RWPE2 (cell line): ENCODE measurements around the gene ASCL5.

ENCODE experiments used
- ATAC-seq: fragments of 200-7000 bp; cut with Tn5 transposase; 3 replicates; pipeline ENCODE4 v1.9.1; 2021; ENCODE audit warnings: low read depth
- DNase-seq: peaks from one replicate; pipeline ENCODE4 v3.0.0-alpha.2; 2020; ENCODE audit warnings: low spot score
- H3K27ac ChIP-seq: fragments of 450-650 bp; 2 replicates; pipeline ENCODE4 v1.5.1; 2017; ENCODE audit warnings: mild to moderate bottlenecking; ENCODE audit not compliant: poor library complexity, severe bottlenecking
- H3K27me3 ChIP-seq: fragments of 250-450 bp; sonication (Bioruptor Pico); 2 replicates; pipeline ENCODE4 v1.5.1; 2021; ENCODE audit warnings: mild to moderate bottlenecking, moderate library complexity; ENCODE audit not compliant: insufficient read depth, poor library complexity, severe bottlenecking
- H3K36me3 ChIP-seq: fragments of 250-450 bp; sonication (Bioruptor Pico); 2 replicates; pipeline ENCODE4 v1.5.1; 2020; ENCODE audit warnings: low read depth, mild to moderate bottlenecking, moderate library complexity
- H3K4me1 ChIP-seq: fragments of 250-450 bp; sonication (Bioruptor Pico); 2 replicates; pipeline ENCODE4 v1.5.1; 2021; ENCODE audit warnings: mild to moderate bottlenecking, moderate library complexity; ENCODE audit not compliant: insufficient read depth, poor library complexity, severe bottlenecking
- H3K4me3 ChIP-seq: fragments of 250-450 bp; sonication (Bioruptor Pico); 2 replicates; pipeline ENCODE4 v1.5.1; 2021; ENCODE audit warnings: mild to moderate bottlenecking, moderate library complexity; ENCODE audit not compliant: severe bottlenecking
- H3K9me3 ChIP-seq: fragments of 250-450 bp; sonication (Bioruptor Pico); 2 replicates; pipeline ENCODE4 v1.5.1; 2021; ENCODE audit warnings: mild to moderate bottlenecking, moderate library complexity; ENCODE audit not compliant: severe bottlenecking
- TF ChIP-seq, protein P1 (sequence below): fragments of 450-650 bp; IDR thresholded peaks from one replicate; pipeline ENCODE4 v1.5.1; 2017; ENCODE audit warnings: mild to moderate bottlenecking, moderate library complexity; ENCODE audit not compliant: poor library complexity, severe bottlenecking

The ASCL5 gene

GRCh38 chr1:201072149-201072548, 54.8 kb downstream of the ASCL5 start:
- Histone ChIP-seq H3K36me3 (no peaks in the 10 kb centered on the region), H3K4me3 (no peak overlapping the region), H3K27me3 (no peaks in the 10 kb centered on the region), H3K9me3 (no peaks in the 10 kb centered on the region), H3K4me1 (no peaks in the 10 kb centered on the region), H3K27ac (no peak overlapping the region)
- no peak for DNase-seq
- TF ChIP-seq, protein P1, sequence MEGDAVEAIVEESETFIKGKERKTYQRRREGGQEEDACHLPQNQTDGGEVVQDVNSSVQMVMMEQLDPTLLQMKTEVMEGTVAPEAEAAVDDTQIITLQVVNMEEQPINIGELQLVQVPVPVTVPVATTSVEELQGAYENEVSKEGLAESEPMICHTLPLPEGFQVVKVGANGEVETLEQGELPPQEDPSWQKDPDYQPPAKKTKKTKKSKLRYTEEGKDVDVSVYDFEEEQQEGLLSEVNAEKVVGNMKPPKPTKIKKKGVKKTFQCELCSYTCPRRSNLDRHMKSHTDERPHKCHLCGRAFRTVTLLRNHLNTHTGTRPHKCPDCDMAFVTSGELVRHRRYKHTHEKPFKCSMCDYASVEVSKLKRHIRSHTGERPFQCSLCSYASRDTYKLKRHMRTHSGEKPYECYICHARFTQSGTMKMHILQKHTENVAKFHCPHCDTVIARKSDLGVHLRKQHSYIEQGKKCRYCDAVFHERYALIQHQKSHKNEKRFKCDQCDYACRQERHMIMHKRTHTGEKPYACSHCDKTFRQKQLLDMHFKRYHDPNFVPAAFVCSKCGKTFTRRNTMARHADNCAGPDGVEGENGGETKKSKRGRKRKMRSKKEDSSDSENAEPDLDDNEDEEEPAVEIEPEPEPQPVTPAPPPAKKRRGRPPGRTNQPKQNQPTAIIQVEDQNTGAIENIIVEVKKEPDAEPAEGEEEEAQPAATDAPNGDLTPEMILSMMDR: no peak
- ATAC-seq: peak; percentile 80

GRCh38 chr1:201069636-201070035, 57.3 kb downstream of the ASCL5 start:
- Histone ChIP-seq H3K4me1 (no peaks in the 10 kb centered on the region), H3K4me3 (no peak overlapping the region), H3K9me3 (no peaks in the 10 kb centered on the region), H3K36me3 (no peaks in the 10 kb centered on the region), H3K27ac (no peak overlapping the region), H3K27me3 (no peaks in the 10 kb centered on the region)
- TF ChIP-seq, protein P1: no peak
- ATAC-seq (no peak), DNase-seq (no peak)

- no peaks in the 10 kb centered on the region for H3K9me3 ChIP-seq
- H3K4me1 ChIP-seq: no peaks in the 10 kb centered on the region
- no peak for ATAC-seq
- H3K27ac ChIP-seq: no peak overlapping the region
- DNase-seq: no peak
- TF ChIP-seq, protein P1: no peak
- H3K36me3 ChIP-seq: no peaks in the 10 kb centered on the region
- no peaks in the 10 kb centered on the region for H3K27me3 ChIP-seq
- H3K4me3 ChIP-seq: no peak overlapping the region
Measured at GRCh38 chr1:201068976-201069375, 58.0 kb downstream of the ASCL5 start.

- H3K27me3 ChIP-seq: no peaks in the 10 kb centered on the region
- H3K4me1 ChIP-seq: no peaks in the 10 kb centered on the region
- no peaks in the 10 kb centered on the region for H3K9me3 ChIP-seq
- no peak for ATAC-seq
- no peak overlapping the region for H3K27ac ChIP-seq
- H3K36me3 ChIP-seq: no peaks in the 10 kb centered on the region
- TF ChIP-seq, protein P1: no peak
- DNase-seq: no peak
- H3K4me3 ChIP-seq: no peak overlapping the region
Measured at GRCh38 chr1:201066986-201067385, 60.0 kb downstream of the ASCL5 start.

DNA sequence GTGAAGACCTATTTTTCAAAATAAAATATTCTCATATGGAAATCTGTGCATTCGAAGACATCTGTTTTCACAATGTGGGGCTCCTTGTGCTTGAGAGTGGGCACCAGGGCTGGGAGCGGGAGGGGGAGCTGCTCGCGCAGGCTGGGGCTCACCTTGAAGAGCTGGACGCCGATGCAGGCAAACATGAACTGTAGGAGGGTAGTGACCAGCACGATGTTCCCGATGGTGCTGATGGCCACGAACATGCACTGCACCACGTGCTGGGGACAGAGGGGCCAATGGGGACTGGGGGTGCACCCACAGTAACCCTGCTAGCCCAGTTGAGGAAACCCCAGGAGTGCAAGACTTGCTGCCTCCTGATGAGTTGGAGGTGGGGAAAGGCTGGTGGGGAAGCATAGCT, 61.3 kb downstream of the ASCL5 start:
- H3K27me3 ChIP-seq: no peaks in the 10 kb centered on the region

More for the DNA sequence above, 61.3 kb downstream of the ASCL5 start:
- Histone ChIP-seq H3K4me3 (no peak overlapping the region), H3K27ac (no peak overlapping the region), H3K9me3 (no peaks in the 10 kb centered on the region), H3K4me1 (no peaks in the 10 kb centered on the region), H3K36me3 (no peaks in the 10 kb centered on the region)
- TF ChIP-seq, protein P1: no peak
- DNase-seq (no peak), ATAC-seq (no peak)
